ENCODE data around the gene CHMP5. TPM values are rescaled to one million over a fixed set of nuclear protein-coding genes. Genes with fewer than 3 reads are reported as not detected.
A peak's percentile ranks its signal among the peaks of the same experiment; 100 is the strongest.

Gene CHMP5
- total and polyA plus RNA-seq, 10 of the 15 experiments (the other 5 are each of a cell fraction or from before 2014, with no cell fraction given), result 40.3 to 179 (median 78.6) TPM

DNA sequence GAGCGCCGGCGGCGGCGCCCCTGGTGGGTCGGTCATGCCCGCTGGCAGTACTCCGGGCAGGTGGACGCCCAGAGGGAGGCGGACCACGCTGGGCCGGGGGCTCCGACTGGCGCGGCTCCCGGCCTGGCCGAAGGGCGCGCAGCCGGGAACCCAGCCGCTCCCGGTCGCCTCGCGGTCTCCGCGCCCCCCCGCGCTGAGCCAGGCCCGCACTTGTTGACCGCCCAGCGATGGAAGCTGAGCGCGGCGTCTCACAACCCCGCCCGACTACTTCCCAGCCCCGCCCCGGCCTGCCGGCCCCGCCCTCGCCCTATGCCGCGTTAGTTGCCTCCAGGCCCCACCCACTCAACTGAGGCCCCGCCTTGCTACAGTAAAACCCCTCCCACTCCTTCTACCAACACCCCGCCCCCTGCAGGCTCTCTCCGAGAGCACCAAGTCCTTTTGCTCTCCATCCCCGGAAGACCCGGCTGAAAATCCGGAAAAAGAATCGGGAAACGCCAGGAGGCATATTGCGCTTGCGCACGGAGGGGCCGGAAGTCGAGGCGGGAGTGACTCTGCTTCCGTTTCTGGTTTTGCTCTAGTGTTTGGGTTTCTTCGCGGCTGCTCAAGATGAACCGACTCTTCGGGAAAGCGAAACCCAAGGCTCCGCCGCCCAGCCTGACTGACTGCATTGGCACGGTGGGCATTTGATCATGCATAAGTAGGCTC lies at the start of gene CHMP5, which contains the start of gene BAG1 (continued):
- TF ChIP-seq, protein P1, sequence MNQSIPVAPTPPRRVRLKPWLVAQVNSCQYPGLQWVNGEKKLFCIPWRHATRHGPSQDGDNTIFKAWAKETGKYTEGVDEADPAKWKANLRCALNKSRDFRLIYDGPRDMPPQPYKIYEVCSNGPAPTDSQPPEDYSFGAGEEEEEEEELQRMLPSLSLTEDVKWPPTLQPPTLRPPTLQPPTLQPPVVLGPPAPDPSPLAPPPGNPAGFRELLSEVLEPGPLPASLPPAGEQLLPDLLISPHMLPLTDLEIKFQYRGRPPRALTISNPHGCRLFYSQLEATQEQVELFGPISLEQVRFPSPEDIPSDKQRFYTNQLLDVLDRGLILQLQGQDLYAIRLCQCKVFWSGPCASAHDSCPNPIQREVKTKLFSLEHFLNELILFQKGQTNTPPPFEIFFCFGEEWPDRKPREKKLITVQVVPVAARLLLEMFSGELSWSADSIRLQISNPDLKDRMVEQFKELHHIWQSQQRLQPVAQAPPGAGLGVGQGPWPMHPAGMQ (IDR thresholded peaks at IDR 0.05; ENCODE audit: borderline replicate concordance), result no peak
- TF ChIP-seq PAX5 (IDR thresholded peaks at IDR 0.05; ENCODE audit: borderline replicate concordance, low read depth, low read length), result no peak
- TF ChIP-seq, protein P2, sequence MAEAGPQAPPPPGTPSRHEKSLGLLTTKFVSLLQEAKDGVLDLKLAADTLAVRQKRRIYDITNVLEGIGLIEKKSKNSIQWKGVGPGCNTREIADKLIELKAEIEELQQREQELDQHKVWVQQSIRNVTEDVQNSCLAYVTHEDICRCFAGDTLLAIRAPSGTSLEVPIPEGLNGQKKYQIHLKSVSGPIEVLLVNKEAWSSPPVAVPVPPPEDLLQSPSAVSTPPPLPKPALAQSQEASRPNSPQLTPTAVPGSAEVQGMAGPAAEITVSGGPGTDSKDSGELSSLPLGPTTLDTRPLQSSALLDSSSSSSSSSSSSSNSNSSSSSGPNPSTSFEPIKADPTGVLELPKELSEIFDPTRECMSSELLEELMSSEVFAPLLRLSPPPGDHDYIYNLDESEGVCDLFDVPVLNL (IDR thresholded peaks at IDR 0.05; ENCODE audit: low read depth, low read length), result no peak
- TF ChIP-seq, protein P3, sequence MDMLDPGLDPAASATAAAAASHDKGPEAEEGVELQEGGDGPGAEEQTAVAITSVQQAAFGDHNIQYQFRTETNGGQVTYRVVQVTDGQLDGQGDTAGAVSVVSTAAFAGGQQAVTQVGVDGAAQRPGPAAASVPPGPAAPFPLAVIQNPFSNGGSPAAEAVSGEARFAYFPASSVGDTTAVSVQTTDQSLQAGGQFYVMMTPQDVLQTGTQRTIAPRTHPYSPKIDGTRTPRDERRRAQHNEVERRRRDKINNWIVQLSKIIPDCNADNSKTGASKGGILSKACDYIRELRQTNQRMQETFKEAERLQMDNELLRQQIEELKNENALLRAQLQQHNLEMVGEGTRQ (IDR thresholded peaks at IDR 0.05; ENCODE audit: borderline replicate concordance, low read depth, low read length), result no peak
- TF ChIP-seq, protein P4, sequence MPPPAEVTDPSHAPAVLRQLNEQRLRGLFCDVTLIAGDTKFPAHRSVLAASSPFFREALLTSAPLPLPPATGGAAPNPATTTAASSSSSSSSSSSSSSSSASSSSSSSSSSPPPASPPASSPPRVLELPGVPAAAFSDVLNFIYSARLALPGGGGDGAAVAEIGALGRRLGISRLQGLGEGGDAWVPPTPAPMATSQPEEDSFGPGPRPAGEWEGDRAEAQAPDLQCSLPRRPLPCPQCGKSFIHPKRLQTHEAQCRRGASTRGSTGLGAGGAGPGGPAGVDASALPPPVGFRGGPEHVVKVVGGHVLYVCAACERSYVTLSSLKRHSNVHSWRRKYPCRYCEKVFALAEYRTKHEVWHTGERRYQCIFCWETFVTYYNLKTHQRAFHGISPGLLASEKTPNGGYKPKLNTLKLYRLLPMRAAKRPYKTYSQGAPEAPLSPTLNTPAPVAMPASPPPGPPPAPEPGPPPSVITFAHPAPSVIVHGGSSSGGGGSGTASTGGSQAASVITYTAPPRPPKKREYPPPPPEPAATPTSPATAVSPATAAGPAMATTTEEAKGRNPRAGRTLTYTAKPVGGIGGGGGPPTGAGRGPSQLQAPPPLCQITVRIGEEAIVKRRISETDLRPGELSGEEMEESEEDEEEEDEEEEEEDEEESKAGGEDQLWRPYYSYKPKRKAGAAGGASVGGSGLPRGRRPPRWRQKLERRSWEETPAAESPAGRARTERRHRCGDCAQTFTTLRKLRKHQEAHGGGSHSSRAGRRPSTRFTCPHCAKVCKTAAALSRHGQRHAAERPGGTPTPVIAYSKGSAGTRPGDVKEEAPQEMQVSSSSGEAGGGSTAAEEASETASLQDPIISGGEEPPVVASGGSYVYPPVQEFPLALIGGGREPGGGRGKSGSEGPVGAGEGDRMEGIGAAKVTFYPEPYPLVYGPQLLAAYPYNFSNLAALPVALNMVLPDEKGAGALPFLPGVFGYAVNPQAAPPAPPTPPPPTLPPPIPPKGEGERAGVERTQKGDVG (CRISPR knock-in tag; IDR thresholded peaks at IDR 0.05), result no peak
- peak; percentile 26; the same call in 1 of the 2 replicates for TF ChIP-seq YY1 (IDR thresholded peaks at IDR 0.05; ENCODE audit: low read depth, low read length)
- peak in 1 of 2 experiments; percentile 72; a peak in 1 of 4 replicates for TF ChIP-seq ETV6 (conservative IDR thresholded peaks at IDR 0.05 in 1 of 2, IDR thresholded peaks at IDR 0.05 in 1 of 2; ENCODE audit: borderline replicate concordance in 1 of 2, low read depth in 1 of 2)
- TF ChIP-seq NR2C1 (IDR thresholded peaks at IDR 0.05), result no peak; the same call in 1 of the 2 replicates
- TF ChIP-seq, protein P5, sequence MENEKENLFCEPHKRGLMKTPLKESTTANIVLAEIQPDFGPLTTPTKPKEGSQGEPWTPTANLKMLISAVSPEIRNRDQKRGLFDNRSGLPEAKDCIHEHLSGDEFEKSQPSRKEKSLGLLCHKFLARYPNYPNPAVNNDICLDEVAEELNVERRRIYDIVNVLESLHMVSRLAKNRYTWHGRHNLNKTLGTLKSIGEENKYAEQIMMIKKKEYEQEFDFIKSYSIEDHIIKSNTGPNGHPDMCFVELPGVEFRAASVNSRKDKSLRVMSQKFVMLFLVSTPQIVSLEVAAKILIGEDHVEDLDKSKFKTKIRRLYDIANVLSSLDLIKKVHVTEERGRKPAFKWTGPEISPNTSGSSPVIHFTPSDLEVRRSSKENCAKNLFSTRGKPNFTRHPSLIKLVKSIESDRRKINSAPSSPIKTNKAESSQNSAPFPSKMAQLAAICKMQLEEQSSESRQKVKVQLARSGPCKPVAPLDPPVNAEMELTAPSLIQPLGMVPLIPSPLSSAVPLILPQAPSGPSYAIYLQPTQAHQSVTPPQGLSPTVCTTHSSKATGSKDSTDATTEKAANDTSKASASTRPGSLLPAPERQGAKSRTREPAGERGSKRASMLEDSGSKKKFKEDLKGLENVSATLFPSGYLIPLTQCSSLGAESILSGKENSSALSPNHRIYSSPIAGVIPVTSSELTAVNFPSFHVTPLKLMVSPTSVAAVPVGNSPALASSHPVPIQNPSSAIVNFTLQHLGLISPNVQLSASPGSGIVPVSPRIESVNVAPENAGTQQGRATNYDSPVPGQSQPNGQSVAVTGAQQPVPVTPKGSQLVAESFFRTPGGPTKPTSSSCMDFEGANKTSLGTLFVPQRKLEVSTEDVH (IDR thresholded peaks at IDR 0.05; ENCODE audit: low read depth, partially characterized antibody), result no peak
- no peak for TF ChIP-seq ZSCAN29 (IDR thresholded peaks at IDR 0.05)
- TF ChIP-seq, protein P6, sequence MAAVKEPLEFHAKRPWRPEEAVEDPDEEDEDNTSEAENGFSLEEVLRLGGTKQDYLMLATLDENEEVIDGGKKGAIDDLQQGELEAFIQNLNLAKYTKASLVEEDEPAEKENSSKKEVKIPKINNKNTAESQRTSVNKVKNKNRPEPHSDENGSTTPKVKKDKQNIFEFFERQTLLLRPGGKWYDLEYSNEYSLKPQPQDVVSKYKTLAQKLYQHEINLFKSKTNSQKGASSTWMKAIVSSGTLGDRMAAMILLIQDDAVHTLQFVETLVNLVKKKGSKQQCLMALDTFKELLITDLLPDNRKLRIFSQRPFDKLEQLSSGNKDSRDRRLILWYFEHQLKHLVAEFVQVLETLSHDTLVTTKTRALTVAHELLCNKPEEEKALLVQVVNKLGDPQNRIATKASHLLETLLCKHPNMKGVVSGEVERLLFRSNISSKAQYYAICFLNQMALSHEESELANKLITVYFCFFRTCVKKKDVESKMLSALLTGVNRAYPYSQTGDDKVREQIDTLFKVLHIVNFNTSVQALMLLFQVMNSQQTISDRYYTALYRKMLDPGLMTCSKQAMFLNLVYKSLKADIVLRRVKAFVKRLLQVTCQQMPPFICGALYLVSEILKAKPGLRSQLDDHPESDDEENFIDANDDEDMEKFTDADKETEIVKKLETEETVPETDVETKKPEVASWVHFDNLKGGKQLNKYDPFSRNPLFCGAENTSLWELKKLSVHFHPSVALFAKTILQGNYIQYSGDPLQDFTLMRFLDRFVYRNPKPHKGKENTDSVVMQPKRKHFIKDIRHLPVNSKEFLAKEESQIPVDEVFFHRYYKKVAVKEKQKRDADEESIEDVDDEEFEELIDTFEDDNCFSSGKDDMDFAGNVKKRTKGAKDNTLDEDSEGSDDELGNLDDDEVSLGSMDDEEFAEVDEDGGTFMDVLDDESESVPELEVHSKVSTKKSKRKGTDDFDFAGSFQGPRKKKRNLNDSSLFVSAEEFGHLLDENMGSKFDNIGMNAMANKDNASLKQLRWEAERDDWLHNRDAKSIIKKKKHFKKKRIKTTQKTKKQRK (IDR thresholded peaks at IDR 0.05; ENCODE audit: low read depth, low read length), result no peak
